ENCODE results near the gene C10orf95.
"Not testable (repeated sequence)": the region's sequence is repeated elsewhere in the genome, so short reads cannot be mapped to it uniquely, and the experiment has no call there.

Gene C10orf95

DNA sequence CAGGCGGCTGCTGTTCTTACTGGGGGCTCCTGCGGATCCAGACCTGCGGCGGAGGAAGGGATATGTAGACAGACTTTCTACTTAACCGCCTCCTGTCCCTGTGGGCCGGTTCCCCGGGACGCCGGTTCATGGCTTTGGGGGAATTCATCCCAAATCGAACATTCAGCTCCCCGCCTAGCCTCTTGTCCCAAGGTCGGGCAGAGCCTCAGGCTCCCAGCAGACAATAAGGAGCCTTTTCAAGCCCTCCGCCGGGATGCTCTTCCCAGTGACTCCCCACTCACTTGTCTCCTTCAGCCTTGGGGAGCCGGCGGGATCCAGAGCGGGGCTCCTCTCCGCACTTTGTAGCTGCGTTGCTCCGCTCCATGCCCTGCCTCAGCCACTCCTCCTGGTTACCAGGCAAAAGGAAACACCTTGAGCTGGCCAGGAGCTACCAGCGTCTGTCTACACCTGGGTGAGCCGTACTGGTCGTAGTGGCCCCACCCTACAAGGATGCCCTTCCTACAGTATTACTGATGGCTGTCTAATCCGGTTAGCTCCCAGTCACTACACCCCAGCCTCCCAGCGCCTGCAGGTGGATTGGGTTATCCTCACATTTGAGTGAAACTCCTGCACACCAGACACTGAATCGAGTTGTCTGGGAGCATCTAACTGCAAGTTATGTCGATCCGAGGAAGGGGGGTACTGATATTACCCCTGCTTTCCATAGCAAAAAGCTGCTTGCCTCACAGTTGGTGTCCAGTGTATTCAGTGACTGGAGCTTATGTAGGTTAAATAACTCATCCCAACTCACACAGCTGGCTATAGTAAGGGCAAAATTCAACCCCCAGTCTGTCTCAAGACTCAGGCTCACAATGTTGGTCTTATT lies at the start of gene C10orf95:
Gene C10orf95 (minus strand): TSS at position 439 of the 865 bp plus-strand sequence. CDS start 450 bp downstream, outside the sequence.
- no peak for DNase-seq

DNA sequence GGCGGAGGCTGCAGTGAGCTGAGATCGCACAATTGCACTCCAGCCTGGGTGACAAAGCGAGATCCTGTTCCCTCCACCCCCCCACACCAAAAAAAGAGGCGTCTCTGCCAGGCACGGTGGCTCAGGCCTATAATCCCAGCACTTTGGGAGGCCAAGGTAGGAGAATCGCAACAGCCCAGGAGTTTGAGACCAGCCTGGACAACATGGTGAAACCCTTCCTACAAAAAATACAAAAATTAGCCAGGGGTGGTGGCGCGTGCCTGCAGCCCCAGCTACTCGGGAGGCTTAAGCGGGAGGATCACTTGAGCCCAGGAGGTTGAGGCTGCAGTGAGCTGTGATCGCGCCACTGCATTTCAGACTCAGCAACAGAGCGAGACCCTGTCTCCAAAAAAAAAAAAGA lies 49.3 kb upstream of the C10orf95 start:
- DNase-seq = not testable (repeated sequence)

- DNase-seq = no peak
These were observed 48.0 kb upstream of the C10orf95 start for GRCh38 chr10:102499356-102499755.

DNA sequence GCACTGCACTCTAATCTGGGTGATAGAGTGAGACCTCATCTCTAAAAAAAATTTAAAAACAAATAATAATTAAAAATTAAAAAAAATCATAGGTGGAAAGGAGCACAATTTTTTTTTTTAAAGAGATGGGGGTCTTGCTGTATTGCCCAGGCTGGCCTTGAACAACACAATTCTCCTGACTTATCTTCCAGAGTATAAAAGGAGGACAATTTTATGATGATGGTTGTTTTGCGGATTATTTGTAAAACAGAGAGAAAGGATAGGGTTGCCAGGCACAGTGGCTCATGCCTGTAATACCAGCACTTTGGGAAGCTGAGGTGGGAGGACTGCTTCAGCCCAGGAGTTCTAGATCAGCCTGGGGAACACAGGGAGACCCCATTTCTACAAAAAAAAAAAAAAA lies 46.2 kb upstream of the C10orf95 start:
- no peak for DNase-seq

DNA sequence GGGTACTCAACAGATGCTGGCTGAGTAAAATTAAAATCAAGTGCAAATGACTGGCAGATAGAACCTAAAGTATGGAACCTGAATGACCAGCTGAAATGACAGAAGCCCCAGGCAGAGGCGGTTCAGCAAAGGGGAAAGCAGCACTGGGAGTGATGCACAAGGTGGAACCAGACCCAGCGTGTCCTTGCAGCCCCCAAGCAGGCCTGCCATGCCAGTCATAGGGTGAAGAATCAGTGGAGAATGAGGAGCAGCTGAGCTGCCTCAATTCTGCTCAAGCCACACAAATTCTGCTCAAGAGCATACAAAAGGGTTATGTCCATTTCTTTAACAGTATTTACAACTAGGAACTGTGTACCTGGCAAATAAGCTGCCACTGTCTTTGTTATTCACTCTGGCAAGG lies 42.4 kb upstream of the C10orf95 start:
- no peak for DNase-seq

DNA sequence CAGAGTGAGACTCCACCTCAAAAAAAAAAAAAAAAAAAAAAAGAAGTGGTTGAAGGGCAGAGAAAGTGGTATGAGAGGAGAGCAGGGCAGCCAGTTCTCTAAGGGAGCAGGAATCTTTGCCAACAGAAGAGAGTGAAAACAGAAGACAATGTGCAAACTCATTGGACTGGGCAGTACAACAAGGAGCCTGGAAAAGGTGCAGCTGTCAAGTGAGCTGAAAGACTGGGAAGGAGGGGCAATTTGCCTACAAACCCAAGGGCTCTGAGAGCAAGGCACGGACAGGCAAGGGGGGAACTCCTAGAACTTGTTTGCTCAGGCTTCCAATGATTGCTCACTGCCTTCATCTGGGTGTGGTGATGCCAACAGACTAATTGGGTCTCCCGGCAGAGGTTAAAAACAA lies 41.6 kb upstream of the C10orf95 start:
- DNase-seq = no peak

- DNase-seq = no peak
These were observed 41.1 kb upstream of the C10orf95 start for GRCh38 chr10:102492344-102492939.

DNA sequence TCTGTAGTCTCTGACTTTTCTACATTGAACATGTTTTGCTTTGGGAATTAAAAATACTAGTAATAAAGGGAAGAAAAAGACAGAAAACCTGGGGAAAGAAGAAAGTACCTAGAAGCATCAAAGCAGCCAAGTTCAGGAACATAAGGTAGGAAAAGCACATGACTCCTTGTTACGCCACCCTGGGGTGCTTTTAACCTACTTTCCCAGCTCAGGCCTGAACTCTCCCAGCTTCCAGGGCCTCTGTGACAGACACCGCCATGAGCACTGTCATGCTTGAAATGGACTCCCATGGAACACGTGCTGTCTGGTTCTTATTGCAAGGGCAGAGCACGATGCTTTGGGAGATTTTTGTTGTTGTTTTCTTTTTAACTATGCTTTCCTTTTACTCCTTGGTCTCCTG lies 39.8 kb upstream of the C10orf95 start:
- no peak for DNase-seq

DNA sequence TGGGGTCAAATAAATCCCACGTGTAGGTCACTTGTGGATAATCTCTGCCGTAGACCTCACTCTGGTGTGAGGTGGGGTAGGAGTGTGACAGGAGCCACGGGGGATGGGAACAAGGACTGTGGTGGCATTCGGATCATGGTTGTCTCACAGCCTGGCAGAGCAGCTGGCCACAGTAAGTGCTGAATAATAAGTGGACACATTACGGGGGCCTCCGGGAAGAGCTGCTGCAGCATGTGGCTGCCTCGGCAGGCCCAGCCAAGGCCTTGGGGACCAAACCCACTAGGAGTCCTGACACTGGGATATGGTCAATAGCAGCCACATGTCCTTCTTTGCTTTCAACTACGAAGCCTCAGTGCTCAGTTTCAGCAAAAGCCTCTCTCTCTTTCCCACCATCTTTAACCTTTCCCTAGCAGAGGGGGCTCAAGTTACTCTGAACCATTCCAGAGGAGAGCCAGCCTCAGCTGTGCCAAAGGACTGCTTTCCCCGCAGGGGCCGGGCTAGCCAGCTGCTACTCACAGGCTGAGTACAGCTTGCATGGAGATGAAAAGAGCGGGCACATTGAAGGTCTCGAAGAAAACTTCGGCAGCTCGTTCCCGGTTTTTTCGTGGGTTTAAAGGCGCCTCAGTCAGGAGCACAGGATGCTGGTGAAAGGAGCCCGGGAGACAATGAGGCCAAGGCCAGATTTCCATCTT lies 33.9 kb upstream of the C10orf95 start:
- DNase-seq = no peak

GRCh38 chr10:102484021-102484420 lies 32.7 kb upstream of the C10orf95 start:
- DNase-seq = no peak

- no peak for DNase-seq
These were observed 29.1 kb upstream of the C10orf95 start for GRCh38 chr10:102480396-102480795.

GRCh38 chr10:102479651-102480050 lies 28.3 kb upstream of the C10orf95 start:
- no peak for DNase-seq

DNA sequence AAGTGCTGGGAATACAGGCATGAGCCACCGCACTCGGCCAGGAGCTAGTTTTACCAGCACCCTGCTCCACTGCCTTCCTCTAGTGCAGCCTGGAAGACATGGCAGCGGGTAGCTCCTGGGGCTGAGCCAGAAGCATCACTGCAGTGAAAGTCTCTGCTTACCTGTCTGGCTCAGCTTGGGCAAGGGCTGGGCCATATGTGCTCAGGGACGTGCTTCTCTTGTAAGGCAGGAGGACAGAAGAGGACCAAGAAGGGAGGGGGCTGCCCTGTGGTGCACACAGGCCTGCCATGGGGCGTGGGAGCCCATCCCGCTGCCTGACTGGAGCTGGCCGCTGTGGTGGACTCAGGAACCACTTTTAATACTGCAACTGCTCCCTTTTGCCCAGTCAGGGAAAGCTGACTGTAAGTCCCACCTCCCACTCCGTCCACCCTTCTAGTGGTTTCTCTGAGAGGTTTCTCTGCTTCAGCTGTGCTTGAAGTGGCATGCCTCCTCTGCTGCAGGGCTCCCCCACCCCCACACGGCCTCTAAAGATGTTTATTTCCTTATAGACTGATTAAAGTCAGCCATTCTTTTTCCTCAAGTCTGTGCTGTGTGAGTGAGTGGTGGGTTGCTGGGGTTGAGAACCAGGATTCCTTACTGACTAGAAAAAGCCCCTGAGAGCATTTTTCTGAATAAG lies 25.3 kb upstream of the C10orf95 start:
- DNase-seq = no peak

DNA sequence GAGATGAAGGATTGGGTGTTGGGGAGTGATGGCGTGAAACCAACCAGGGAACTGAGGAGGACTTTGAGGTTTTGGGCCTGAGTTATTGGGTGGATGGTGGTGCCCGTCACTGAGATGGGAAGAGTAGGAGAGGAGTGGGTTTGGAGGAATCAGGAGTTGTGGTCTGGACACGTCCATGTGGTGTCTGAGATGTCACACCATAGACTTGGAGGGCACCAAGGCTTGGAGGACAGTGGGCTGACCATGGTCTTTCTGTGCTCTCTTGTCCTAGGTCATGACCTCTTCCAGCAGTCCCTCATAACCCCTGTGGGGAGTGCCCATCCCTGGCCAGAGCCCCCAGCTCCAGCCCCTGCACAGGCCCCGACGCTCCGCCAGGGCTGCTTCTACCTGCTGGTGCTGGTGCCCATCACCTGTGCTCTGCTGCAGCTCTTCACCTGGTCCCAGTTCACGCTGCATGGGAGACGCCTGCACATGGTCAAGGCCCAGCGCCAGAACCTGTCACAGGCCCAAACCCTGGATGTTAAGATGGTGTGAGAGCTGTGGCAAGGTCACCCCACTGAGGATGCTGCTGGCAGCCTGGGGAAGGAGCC lies 24.2 kb upstream of the C10orf95 start:
- no peak for DNase-seq

DNA sequence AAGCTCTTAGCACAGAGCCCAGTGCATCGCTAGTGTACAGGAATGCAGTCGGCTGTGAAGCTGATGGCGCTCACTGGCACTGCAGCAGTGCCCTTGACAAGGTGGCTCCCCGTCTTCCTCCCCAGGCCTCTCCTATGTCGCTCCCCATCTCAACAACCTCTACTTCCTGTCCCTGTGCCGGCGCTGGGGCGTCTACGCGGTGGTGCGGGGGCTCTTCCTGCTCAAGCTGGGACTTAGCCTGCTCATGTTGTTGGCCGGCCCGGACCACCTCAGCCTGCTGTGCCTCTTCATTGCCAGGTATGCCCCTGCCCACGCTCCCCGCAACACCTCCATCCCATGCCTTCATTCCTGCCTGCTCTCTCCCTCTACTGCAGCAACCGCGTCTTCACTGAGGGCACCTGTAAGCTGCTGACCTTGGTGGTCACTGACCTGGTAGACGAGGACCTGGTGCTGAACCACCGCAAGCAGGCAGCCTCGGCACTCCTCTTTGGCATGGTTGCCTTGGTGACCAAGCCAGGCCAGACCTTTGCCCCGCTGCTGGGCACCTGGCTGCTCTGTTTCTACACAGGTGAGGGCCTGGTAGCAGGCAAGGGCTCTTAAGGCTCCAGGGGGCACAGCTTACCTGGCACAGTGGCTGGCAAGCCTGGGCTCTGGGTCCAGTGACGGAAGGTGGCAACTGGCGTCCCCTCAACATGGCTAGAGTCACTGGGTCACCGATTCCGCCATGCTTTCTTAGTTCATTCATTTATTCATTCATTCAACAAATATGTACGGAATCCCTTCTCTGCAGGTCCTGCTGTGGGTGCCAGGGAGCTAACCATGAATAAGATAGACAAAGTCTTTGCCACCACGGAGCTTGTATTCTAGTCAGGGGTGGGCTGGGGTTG lies 22.3 kb upstream of the C10orf95 start:
- DNase-seq = no peak

DNA sequence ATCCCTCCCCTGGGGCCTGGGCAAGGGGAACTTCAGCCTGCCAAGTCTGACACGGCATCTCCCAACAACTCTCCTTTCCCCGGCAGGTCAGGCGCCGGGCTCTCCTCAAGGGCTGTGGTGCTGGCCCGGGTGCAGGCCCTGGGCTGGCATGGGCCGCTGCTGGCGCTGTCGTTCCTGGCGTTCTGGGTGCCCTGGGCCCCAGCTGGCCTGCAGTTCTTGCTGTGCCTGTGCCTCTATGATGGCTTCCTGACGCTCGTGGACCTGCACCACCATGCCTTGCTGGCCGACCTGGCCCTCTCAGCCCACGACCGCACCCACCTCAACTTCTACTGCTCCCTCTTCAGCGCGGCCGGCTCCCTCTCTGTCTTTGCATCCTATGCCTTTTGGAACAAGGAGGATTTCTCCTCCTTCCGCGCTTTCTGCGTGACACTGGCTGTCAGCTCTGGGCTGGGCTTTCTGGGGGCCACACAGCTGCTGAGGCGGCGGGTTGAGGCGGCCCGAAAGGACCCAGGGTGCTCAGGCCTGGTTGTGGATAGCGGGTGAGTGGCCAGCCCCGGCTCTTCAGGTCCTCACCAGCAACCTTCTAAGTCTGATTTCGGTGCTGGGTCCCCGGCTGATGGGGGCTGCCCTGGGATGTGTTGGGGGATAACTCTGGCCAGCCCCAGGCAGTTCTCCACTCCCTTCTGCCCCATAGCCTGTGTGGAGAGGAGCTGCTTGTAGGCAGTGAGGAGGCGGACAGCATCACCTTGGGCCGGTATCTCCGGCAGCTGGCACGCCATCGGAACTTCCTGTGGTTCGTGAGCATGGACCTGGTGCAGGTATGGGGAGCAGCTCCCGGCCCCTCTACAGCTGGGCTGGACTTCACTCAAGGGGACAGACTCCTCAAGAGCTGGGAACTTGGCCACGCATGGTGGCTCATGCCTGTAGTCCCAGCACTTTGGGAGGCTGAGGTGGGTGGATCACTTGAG lies 19.5 kb upstream of the C10orf95 start:
- no peak for DNase-seq

- DNase-seq = no peak
These were observed 17.3 kb upstream of the C10orf95 start for GRCh38 chr10:102468683-102469082.

GRCh38 chr10:102467971-102468438 lies 16.7 kb upstream of the C10orf95 start:
- DNase-seq = no peak

- no peak for DNase-seq
These were observed 16.0 kb upstream of the C10orf95 start for GRCh38 chr10:102467318-102467717.

GRCh38 chr10:102465466-102465865 lies 14.1 kb upstream of the C10orf95 start:
- no peak for DNase-seq
